Measurements from ENCODE around the gene SLC49A4.

- TF ChIP-seq POLR2AphosphoS5 (IDR thresholded peaks at IDR 0.05) (no peak), CTCF (IDR thresholded peaks at IDR 0.05) (no peak), POLR2A (IDR thresholded peaks at IDR 0.05) (no peak)
These were observed 34.2 kb upstream of the SLC49A4 start for GRCh38 chr3:122760453-122761271.
